ENCODE measurements around the gene LRRC49. TPM values are rescaled to one million over a fixed set of nuclear protein-coding genes. Genes with fewer than 3 reads are reported as not detected.

LRRC49 gene
- total and polyA plus RNA-seq, 10 of the 15 experiments (the other 5 are each of a cell fraction or from before 2014, with no cell fraction given), result 1.4 to 3.7 (median 2.9) TPM

DNA sequence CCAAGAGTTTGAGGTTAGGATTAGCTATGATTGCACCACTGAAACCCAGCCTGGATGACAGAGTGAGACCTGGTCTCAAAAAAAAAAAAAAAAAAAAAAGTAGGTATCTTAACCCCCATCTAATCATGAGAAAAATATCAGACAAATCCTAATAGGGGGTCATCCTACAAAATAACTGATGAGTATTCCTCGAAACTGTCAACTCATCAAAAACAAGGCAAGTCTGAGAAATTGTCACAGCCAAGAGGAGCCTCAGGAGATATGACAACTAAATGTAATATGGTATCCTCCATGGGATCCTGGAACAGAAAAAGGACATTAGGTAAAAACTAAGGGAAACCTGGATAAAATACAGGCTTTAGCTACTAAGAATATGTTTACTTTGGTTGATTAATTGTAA lies 70.6 kb downstream of the LRRC49 start:
- no peak for FAIRE-seq
- Histone ChIP-seq H3K27ac (ENCODE audit: control insufficient read depth, insufficient read depth) (no peak overlapping the region), H3K9me3 (replicated peaks; ENCODE audit: control insufficient read depth, insufficient read depth, low read length) (0 out of 3 replicates have a peak, but pooled peaks cover 1% of the 10 kb centered on the region), H4K20me1 (ENCODE audit: control insufficient read depth, insufficient read depth) (no peaks in the 10 kb centered on the region), H3K4me1 (ENCODE audit: control insufficient read depth, insufficient read depth, low read length) (no peaks in the 10 kb centered on the region), H3K9ac (ENCODE audit: control insufficient read depth, insufficient read depth, low read length) (no peak overlapping the region), H3K36me3 (ENCODE audit: control insufficient read depth in 2 of 2, insufficient read depth in 2 of 2, low read length in 1 of 2) (no peaks in the 10 kb centered on the region), H3K79me2 (ENCODE audit: control insufficient read depth, insufficient read depth, low read length) (no peaks in the 10 kb centered on the region), H2AFZ (ENCODE audit: control insufficient read depth, low read depth, low read length) (no peak overlapping the region), H3K4me2 (ENCODE audit: control insufficient read depth, insufficient read depth) (no peak overlapping the region), H3K27me3 (replicated peaks in 1 of 2; ENCODE audit: control insufficient read depth in 2 of 2, insufficient read depth in 2 of 2, low read length in 1 of 2) (no peaks in the 10 kb centered on the region), H3K4me3 (no peak overlapping the region)
- no peak for DNase-seq (ENCODE audit: low read depth, low spot score)
- POLR2A ChIA-PET, result no interaction called here
- CTCF ChIA-PET, result no interaction called here
- ATAC-seq, result no peak
- BruUV-seq (replicated peaks), result no TSS peak
- SMC1A ChIA-PET (ENCODE audit: uncharacterized antibody, unreplicated experiment), result no interaction called here
- TF ChIP-seq EP300 (IDR thresholded peaks at IDR 0.05; ENCODE audit: borderline replicate concordance in 1 of 2, control insufficient read depth in 1 of 2, low read depth in 2 of 2, low read length in 2 of 2), result no peak
- TF ChIP-seq RELA (IDR thresholded peaks at IDR 0.05; ENCODE audit: borderline replicate concordance, partially characterized antibody), result no peak
- intact Hi-C loops (cut with micrococcal nuclease; ENCODE audit: unreplicated experiment) (no loop called here), in situ Hi-C loops (cut with MboI) (loop anchor here (25.0 kb wide), 1 partner anchor 474 kb away; no protein-coding TSS in a partner anchor)
- RAD21 ChIA-PET (ENCODE audit: unreplicated experiment), result no interaction called here
- WGBS (ENCODE audit: insufficient coverage, insufficient replicate concordance, low lambda C conversion rate, missing lambda C conversion rate), result 82% methylated on average over 1 of the region's 1 CpG

GRCh38 chr15:70964058-70964457 lies 71.4 kb downstream of the LRRC49 start:
- SMC1A ChIA-PET (ENCODE audit: uncharacterized antibody, unreplicated experiment), result no interaction called here
- Histone ChIP-seq H4K20me1 (ENCODE audit: control insufficient read depth, insufficient read depth) (no peaks in the 10 kb centered on the region), H3K4me1 (ENCODE audit: control insufficient read depth, insufficient read depth, low read length) (no peaks in the 10 kb centered on the region), H3K79me2 (ENCODE audit: control insufficient read depth, insufficient read depth, low read length) (no peaks in the 10 kb centered on the region), H3K4me3 (no peak overlapping the region), H3K9me3 (replicated peaks; ENCODE audit: control insufficient read depth, insufficient read depth, low read length) (0 out of 3 replicates have a peak, but pooled peaks cover 1% of the 10 kb centered on the region), H3K4me2 (ENCODE audit: control insufficient read depth, insufficient read depth) (no peak overlapping the region), H3K27ac (ENCODE audit: control insufficient read depth, insufficient read depth) (no peak overlapping the region), H3K36me3 (ENCODE audit: control insufficient read depth in 2 of 2, insufficient read depth in 2 of 2, low read length in 1 of 2) (no peaks in the 10 kb centered on the region), H3K27me3 (replicated peaks in 1 of 2; ENCODE audit: control insufficient read depth in 2 of 2, insufficient read depth in 2 of 2, low read length in 1 of 2) (no peaks in the 10 kb centered on the region), H2AFZ (ENCODE audit: control insufficient read depth, low read depth, low read length) (no peak overlapping the region), H3K9ac (ENCODE audit: control insufficient read depth, insufficient read depth, low read length) (no peak overlapping the region)
- RAD21 ChIA-PET (ENCODE audit: unreplicated experiment), result no interaction called here
- 75% methylated on average over 5 of the region's 5 CpGs for WGBS (ENCODE audit: insufficient coverage, insufficient replicate concordance, low lambda C conversion rate, missing lambda C conversion rate)
- ATAC-seq, result no peak
- CTCF ChIA-PET, result no interaction called here
- POLR2A ChIA-PET, result no interaction called here
- BruUV-seq (replicated peaks), result no TSS peak
- TF ChIP-seq MEF2B (IDR thresholded peaks at IDR 0.05; ENCODE audit: partially characterized antibody, poor library complexity, severe bottlenecking), result no peak
- TF ChIP-seq ATF7 (IDR thresholded peaks at IDR 0.05; ENCODE audit: low read depth), result no peak
- TF ChIP-seq MEF2A (IDR thresholded peaks at IDR 0.05; ENCODE audit: insufficient read depth, low read depth, low read length), result no peak
- TF ChIP-seq FOS (IDR thresholded peaks at IDR 0.05; ENCODE audit: borderline replicate concordance, extremely low read depth, insufficient read length), result no peak
- no peak for TF ChIP-seq MTA2 (IDR thresholded peaks at IDR 0.05; ENCODE audit: low read depth)
- no peak for TF ChIP-seq IKZF1 (conservative IDR thresholded peaks at IDR 0.05)
- no peak for TF ChIP-seq SUPT20H (IDR thresholded peaks at IDR 0.05; ENCODE audit: borderline replicate concordance, control insufficient read depth, low read depth, low read length)
- TF ChIP-seq CHD4 (IDR thresholded peaks at IDR 0.05), result no peak
- no peak for TF ChIP-seq BCL11A (IDR thresholded peaks at IDR 0.05; ENCODE audit: low read depth, low read length)
- TF ChIP-seq EED (IDR thresholded peaks at IDR 0.05; ENCODE audit: low read depth), result no peak
- no peak for TF ChIP-seq MTA3 (IDR thresholded peaks at IDR 0.05; ENCODE audit: borderline replicate concordance, low read length)
- no peak for TF ChIP-seq PBX3 (IDR thresholded peaks at IDR 0.05; ENCODE audit: insufficient replicate concordance, low read depth, low read length)
- TF ChIP-seq PML (IDR thresholded peaks at IDR 0.05; ENCODE audit: low read length), result no peak
- intact Hi-C loops (cut with micrococcal nuclease; ENCODE audit: unreplicated experiment) (no loop called here), in situ Hi-C loops (cut with MboI) (loop anchor here (25.0 kb wide), 1 partner anchor 473 kb away; no protein-coding TSS in a partner anchor)
- no peak for FAIRE-seq
- no peak for DNase-seq (ENCODE audit: low read depth, low spot score)

Measured in GM12878 (cell line).